HAP-1 (cell line): ENCODE measurements around the gene PIGN.

Experiments
- DNase-seq, 2 experiments: peaks; one replicate each; pipeline ENCODE4 v3.0.0-alpha.2; 2016 to 2020; ENCODE audit warnings: low spot score in 2 of 2
- H3K27me3 ChIP-seq: fragments of 250-450 bp; sonication (Bioruptor Pico); 2 replicates; pipeline ENCODE4 v1.5.1; 2020; ENCODE audit warnings: low read depth, mild to moderate bottlenecking, moderate library complexity
- H3K36me3 ChIP-seq: fragments of 250-450 bp; sonication (Bioruptor Pico); replicated peaks from 2 replicates; pipeline ENCODE4 v1.5.1; 2020; ENCODE audit warnings: mild to moderate bottlenecking
- H3K4me1 ChIP-seq: fragments of 250-450 bp; sonication (Bioruptor Pico); 2 replicates; pipeline ENCODE4 v1.5.1; 2020; ENCODE audit warnings: mild to moderate bottlenecking
- H3K4me3 ChIP-seq: fragments of 250-450 bp; sonication (Bioruptor Pico); 2 replicates; pipeline ENCODE4 v1.5.1; 2020; ENCODE audit warnings: mild to moderate bottlenecking, moderate library complexity
- H3K9me3 ChIP-seq: fragments of 250-450 bp; sonication (Bioruptor Pico); 2 replicates; pipeline ENCODE4 v1.5.1; 2020; ENCODE audit warnings: mild to moderate bottlenecking, moderate library complexity
- in situ Hi-C: fragments of 300-500 bp; cut with MboI; formaldehyde crosslinking; loops from 3 replicates; pipeline ENCODE4 v1.14.3; 2020; ENCODE audit warnings: low sequenced_read_pairs, inconsistent platforms, mixed read lengths

PIGN gene

GRCh38 chr18:62198259-62198658, 11.4 kb upstream of the PIGN start:
- Histone ChIP-seq H3K4me3 (no peak overlapping the region), H3K4me1 (peaks cover 16% of the 10 kb centered on the region), H3K36me3 (no peaks in the 10 kb centered on the region), H3K27me3 (no peaks in the 10 kb centered on the region), H3K9me3 (no peaks in the 10 kb centered on the region)
- in situ Hi-C loops, result loop anchor here (25.0 kb wide), 2 partner anchors 364 to 789 kb away; no protein-coding TSS in a partner anchor
- no peak for DNase-seq

GRCh38 chr18:62196980-62197379, 10.1 kb upstream of the PIGN start:
- peaks cover 16% of the 10 kb centered on the region for H3K4me1 ChIP-seq
- H3K36me3 ChIP-seq, result no peaks in the 10 kb centered on the region
- H3K27me3 ChIP-seq, result no peaks in the 10 kb centered on the region
- DNase-seq, result no peak
- H3K9me3 ChIP-seq, result peaks cover 6% of the 10 kb centered on the region
- in situ Hi-C loops, result loop anchor here (25.0 kb wide), 2 partner anchors 365 to 790 kb away; no protein-coding TSS in a partner anchor
- no peak overlapping the region for H3K4me3 ChIP-seq

GRCh38 chr18:62196079-62196478, 9.2 kb upstream of the PIGN start:
- in situ Hi-C loops, result loop anchor here (25.0 kb wide), 2 partner anchors 366 to 791 kb away; no protein-coding TSS in a partner anchor
- H3K27me3 ChIP-seq, result no peaks in the 10 kb centered on the region

GRCh38 chr18:62189208-62189607, 2.4 kb upstream of the PIGN start:
- H3K9me3 ChIP-seq, result peaks cover 8% of the 10 kb centered on the region
- peak overlapping the region; percentile 93 for H3K4me3 ChIP-seq
- in situ Hi-C loops, result loop anchor here (5.0 to 25.0 kb wide), 3 partner anchors 53 to 798 kb away; no protein-coding TSS in a partner anchor
- peaks cover 22% of the 10 kb centered on the region for H3K4me1 ChIP-seq
- H3K27me3 ChIP-seq, result no peaks in the 10 kb centered on the region
- peaks cover 4% of the 10 kb centered on the region; the same call in 1 of the 2 replicates for H3K36me3 ChIP-seq
- DNase-seq, result no peak

More at GRCh38 chr18:62196079-62196478, 9.2 kb upstream of the PIGN start:
- Histone ChIP-seq H3K36me3 (no peaks in the 10 kb centered on the region), H3K9me3 (peaks cover 8% of the 10 kb centered on the region), H3K4me1 (peaks cover 16% of the 10 kb centered on the region), H3K4me3 (no peak overlapping the region)
- no peak for DNase-seq

- Histone ChIP-seq H3K4me1 (peaks cover 24% of the 10 kb centered on the region), H3K36me3 (peaks cover 4% of the 10 kb centered on the region; the same call in 1 of the 2 replicates), H3K27me3 (no peaks in the 10 kb centered on the region), H3K9me3 (peaks cover 8% of the 10 kb centered on the region), H3K4me3 (peak overlapping the region; percentile 93)
- in situ Hi-C loops, result loop anchor here (5.0 to 25.0 kb wide), 3 partner anchors 54 to 799 kb away; no protein-coding TSS in a partner anchor
- DNase-seq, result peak; percentile 46 to 53
Observed at GRCh38 chr18:62187543-62188510, 971 bp upstream of the PIGN start.

- Histone ChIP-seq H3K36me3 (peaks cover 4% of the 10 kb centered on the region; the same call in 1 of the 2 replicates), H3K9me3 (no peaks in the 10 kb centered on the region), H3K4me1 (peaks cover 24% of the 10 kb centered on the region), H3K4me3 (peak overlapping the region; percentile 93), H3K27me3 (no peaks in the 10 kb centered on the region)
- in situ Hi-C loops, result loop anchor here (5.0 to 25.0 kb wide), 3 partner anchors 56 to 801 kb away; no protein-coding TSS in a partner anchor
- DNase-seq, result peak; percentile 43 to 70
Observed at GRCh38 chr18:62186499-62186773, 420 bp downstream of the PIGN start.

- no peak overlapping the region for H3K4me3 ChIP-seq
- H3K27me3 ChIP-seq, result no peaks in the 10 kb centered on the region
- in situ Hi-C loops, result loop anchor here (25.0 kb wide), 2 partner anchors 379 to 804 kb away; no protein-coding TSS in a partner anchor
- peak; percentile 40 to 55 for DNase-seq
- H3K4me1 ChIP-seq, result peaks cover 17% of the 10 kb centered on the region
- no peaks in the 10 kb centered on the region for H3K9me3 ChIP-seq
- peaks cover 4% of the 10 kb centered on the region; the same call in 1 of the 2 replicates for H3K36me3 ChIP-seq
Observed at GRCh38 chr18:62183578-62184195, 3.2 kb downstream of the PIGN start.

- Histone ChIP-seq H3K36me3 (peaks cover under 1% of the 10 kb centered on the region; the same call in 1 of the 2 replicates), H3K9me3 (no peaks in the 10 kb centered on the region), H3K27me3 (no peaks in the 10 kb centered on the region), H3K4me1 (peaks cover 17% of the 10 kb centered on the region), H3K4me3 (no peak overlapping the region)
- no peak for DNase-seq
- in situ Hi-C loops, result loop anchor here (25.0 kb wide), 2 partner anchors 380 to 805 kb away; no protein-coding TSS in a partner anchor
Observed at GRCh38 chr18:62182220-62182619, 4.6 kb downstream of the PIGN start.

GRCh38 chr18:62179213-62179612, 7.6 kb downstream of the PIGN start:
- Histone ChIP-seq H3K4me3 (no peak overlapping the region), H3K36me3 (no peaks in the 10 kb centered on the region), H3K9me3 (no peaks in the 10 kb centered on the region), H3K4me1 (peaks cover 2% of the 10 kb centered on the region), H3K27me3 (no peaks in the 10 kb centered on the region)
- in situ Hi-C loops, result loop anchor here (25.0 kb wide), 2 partner anchors 383 to 808 kb away; no protein-coding TSS in a partner anchor
- DNase-seq, result no peak

GRCh38 chr18:62177271-62177670, 9.6 kb downstream of the PIGN start:
- in situ Hi-C loops, result loop anchor here (25.0 kb wide), 2 partner anchors 385 to 810 kb away; no protein-coding TSS in a partner anchor
- Histone ChIP-seq H3K27me3 (no peaks in the 10 kb centered on the region), H3K4me3 (no peak overlapping the region), H3K36me3 (no peaks in the 10 kb centered on the region), H3K9me3 (no peaks in the 10 kb centered on the region), H3K4me1 (peaks cover 5% of the 10 kb centered on the region; the same call in 1 of the 2 replicates)
- DNase-seq, result no peak

GRCh38 chr18:62175521-62175920, 11.3 kb downstream of the PIGN start:
- no peak for DNase-seq
- Histone ChIP-seq H3K9me3 (no peaks in the 10 kb centered on the region), H3K36me3 (no peaks in the 10 kb centered on the region), H3K4me3 (no peak overlapping the region), H3K4me1 (peaks cover 5% of the 10 kb centered on the region; the same call in 1 of the 2 replicates), H3K27me3 (no peaks in the 10 kb centered on the region)
- in situ Hi-C loops, result loop anchor here (25.0 kb wide), 2 partner anchors 387 to 812 kb away; no protein-coding TSS in a partner anchor

- Histone ChIP-seq H3K27me3 (no peaks in the 10 kb centered on the region), H3K4me1 (peaks cover 5% of the 10 kb centered on the region; the same call in 1 of the 2 replicates), H3K9me3 (no peaks in the 10 kb centered on the region), H3K4me3 (no peak overlapping the region), H3K36me3 (no peaks in the 10 kb centered on the region)
- peak in 1 of 2 experiments; percentile 27 for DNase-seq
- in situ Hi-C loops, result no loop called here
Observed at GRCh38 chr18:62172298-62172697, 14.6 kb downstream of the PIGN start.

GRCh38 chr18:62170857-62171256, 16.0 kb downstream of the PIGN start:
- in situ Hi-C loops, result no loop called here
- Histone ChIP-seq H3K4me3 (no peak overlapping the region), H3K27me3 (no peaks in the 10 kb centered on the region), H3K36me3 (no peaks in the 10 kb centered on the region), H3K4me1 (peaks cover 5% of the 10 kb centered on the region; the same call in 1 of the 2 replicates), H3K9me3 (no peaks in the 10 kb centered on the region)
- DNase-seq, result no peak
